Right lobe of liver (tissue), 4 donors: ENCODE measurements around the gene WFDC1.

Experiments used
- CTCF ChIP-seq, 4 donors: fragments of 200-600 bp in 3 of 4; fragments of 450-650 bp in 1 of 4; IDR thresholded peaks; one replicate each; pipeline versions ENCODE4 v1.5.1 to v1.8.0; 2016 to 2022; ENCODE audit warnings: antibody characterized with exemption in 4 of 4, mild to moderate bottlenecking in 2 of 4
- POLR2A ChIP-seq: fragments of 450-650 bp; IDR thresholded peaks from one replicate; pipeline ENCODE4 v1.6.1; 2017; ENCODE audit warnings: antibody characterized with exemption, mild to moderate bottlenecking
- donor health status: DM: no; HTN: no; CAD: no.
- donor health status: DM: no; HTN: no; CAD: no.
- donor health status: DM: no; HTN: yes; CAD: no.

GRCh38 chr16:84270071-84270470, 24.6 kb upstream of the WFDC1 start:
- TF ChIP-seq POLR2A = no peak
- TF ChIP-seq CTCF (IDR thresholded peaks at IDR 0.05) = no peak
